ENCODE measurements around the gene SLC48A1. TPM values are rescaled to one million over a fixed set of nuclear protein-coding genes. Genes with fewer than 3 reads are reported as not detected.

The SLC48A1 gene
- total and polyA plus RNA-seq, 4 donors, result 19.7 to 51.3 (median 34.7) TPM

DNA sequence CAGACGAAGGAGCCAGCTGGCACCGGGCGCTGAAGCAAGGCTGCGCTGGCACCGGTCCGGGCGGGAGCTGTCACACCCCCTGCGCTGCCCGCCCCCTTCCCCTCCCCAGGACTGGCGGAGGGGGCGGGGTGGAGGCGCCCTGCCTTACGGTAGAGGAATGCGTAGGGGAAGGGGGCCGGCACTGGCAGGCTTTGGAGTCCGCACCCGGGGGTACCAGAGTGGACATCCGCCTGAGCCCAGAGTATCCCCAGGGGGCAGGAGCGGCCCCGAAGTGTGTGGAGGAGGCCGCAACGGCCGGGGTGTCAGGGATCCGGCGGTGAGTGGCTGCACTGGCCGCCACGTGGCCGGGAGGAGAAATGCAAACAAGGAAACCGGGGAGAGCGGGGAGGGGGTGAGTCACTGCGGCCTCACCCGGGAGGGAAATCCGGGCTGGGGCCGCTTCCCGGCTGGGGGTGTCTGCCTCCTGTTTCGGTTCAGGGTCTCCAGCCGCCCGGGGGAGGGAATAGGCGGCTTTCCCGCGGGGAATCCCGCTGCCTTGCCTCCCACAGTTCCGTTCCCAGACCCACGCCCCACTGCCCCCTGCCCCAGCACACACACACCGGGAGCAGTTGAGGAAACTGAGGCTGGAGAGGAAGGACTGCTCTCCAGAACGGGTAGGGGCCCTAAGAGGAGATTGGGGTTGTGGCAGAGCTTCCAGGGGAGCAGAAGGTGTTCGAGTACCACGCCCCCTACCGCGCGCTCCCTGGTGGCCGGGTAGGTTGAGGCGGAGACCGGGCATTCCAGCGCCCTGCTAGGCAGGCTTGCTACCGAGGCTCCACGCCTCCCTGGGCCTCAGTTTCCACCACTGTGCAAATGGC is 14.0 kb upstream of the SLC48A1 start, which contains the start of gene RAPGEF3:
TSS of gene RAPGEF3 (minus strand) at position 47 of the 857 bp plus-strand sequence. CDS start 324 bp downstream, outside the sequence.
- Histone ChIP-seq H3K36me3 (ENCODE audit: control insufficient read depth in 1 of 2, insufficient read depth in 2 of 2, low read length in 1 of 2) (no peaks in the 10 kb centered on the region), H3K4me3 (ENCODE audit: low read length in 2 of 2) (peak within 1 kb of the TSS; percentile 21 to 41), H3K4me1 (ENCODE audit: control insufficient read depth in 1 of 2, insufficient read depth in 2 of 2, low read length in 2 of 2) (peaks cover 2 to 4% of the 10 kb centered on the region in 2 donors), H3K27ac (ENCODE audit: low read depth in 1 of 2, low read length in 2 of 2) (peak within 1 kb of the TSS in 1 of 2 donors; percentile 19), H3K27me3 (ENCODE audit: control insufficient read depth in 1 of 2, insufficient read depth in 2 of 2, low read length in 1 of 2) (no peaks in the 10 kb centered on the region), H3K9me3 (ENCODE audit: control insufficient read depth, low read length) (no peaks in the 10 kb centered on the region)
- DNase-seq, result peak; percentile 91 to 95
- peak; percentile 95 for ATAC-seq (ENCODE audit: low FRiP score)
- WGBS, 2 donors, result 7 to 8% methylated on average over 51 to 57 of the region's 57 CpGs
- intact Hi-C loops (cut with DNase I), result no loop called here

DNA sequence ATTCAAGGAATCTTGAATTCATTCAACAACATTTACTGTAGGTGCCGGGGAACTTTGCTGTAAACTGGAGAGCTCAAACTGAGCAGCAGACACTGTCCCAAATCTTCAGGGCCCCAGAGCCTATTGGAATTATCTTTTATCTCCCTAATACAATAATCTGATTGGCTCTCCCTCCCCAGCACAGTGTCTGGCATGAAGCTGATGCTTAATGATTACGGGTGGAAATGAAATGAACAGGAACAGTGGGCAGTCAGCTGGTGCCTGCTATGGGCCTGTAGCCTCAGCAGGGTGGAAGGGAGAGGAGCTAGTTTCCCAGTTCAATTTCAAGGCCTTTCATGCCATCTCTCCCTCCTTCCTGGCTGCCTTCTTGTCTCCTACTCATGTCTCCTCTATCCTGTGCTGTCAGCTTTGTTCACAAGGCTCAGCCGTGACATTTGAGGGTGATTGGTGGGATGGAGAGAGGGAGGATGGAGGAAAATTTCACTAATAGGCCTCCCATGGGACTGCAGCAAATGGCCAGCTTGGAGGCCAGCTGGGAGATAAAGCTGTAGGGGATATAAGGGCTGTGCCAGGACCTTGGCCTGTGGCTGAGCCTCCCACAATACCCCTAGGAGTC is 10.1 kb upstream of the SLC48A1 start:
- no peaks in the 10 kb centered on the region for H3K4me1 ChIP-seq (ENCODE audit: control insufficient read depth in 1 of 2, insufficient read depth in 2 of 2, low read length in 2 of 2)
- H3K36me3 ChIP-seq (ENCODE audit: control insufficient read depth in 1 of 2, insufficient read depth in 2 of 2, low read length in 1 of 2), result no peaks in the 10 kb centered on the region
- no peak for ATAC-seq (ENCODE audit: low FRiP score)
- intact Hi-C loops (cut with DNase I), result no loop called here
- no peaks in the 10 kb centered on the region for H3K27me3 ChIP-seq (ENCODE audit: control insufficient read depth in 1 of 2, insufficient read depth in 2 of 2, low read length in 1 of 2)
- no peak overlapping the region for H3K27ac ChIP-seq (ENCODE audit: low read depth in 1 of 2, low read length in 2 of 2)
- H3K4me3 ChIP-seq (ENCODE audit: low read length in 2 of 2), result no peak overlapping the region
- 80 to 83% methylated on average over 3 of the region's 3 CpGs for WGBS, 2 donors
- no peaks in the 10 kb centered on the region for H3K9me3 ChIP-seq (ENCODE audit: control insufficient read depth, low read length)
- DNase-seq, result no peak

DNA sequence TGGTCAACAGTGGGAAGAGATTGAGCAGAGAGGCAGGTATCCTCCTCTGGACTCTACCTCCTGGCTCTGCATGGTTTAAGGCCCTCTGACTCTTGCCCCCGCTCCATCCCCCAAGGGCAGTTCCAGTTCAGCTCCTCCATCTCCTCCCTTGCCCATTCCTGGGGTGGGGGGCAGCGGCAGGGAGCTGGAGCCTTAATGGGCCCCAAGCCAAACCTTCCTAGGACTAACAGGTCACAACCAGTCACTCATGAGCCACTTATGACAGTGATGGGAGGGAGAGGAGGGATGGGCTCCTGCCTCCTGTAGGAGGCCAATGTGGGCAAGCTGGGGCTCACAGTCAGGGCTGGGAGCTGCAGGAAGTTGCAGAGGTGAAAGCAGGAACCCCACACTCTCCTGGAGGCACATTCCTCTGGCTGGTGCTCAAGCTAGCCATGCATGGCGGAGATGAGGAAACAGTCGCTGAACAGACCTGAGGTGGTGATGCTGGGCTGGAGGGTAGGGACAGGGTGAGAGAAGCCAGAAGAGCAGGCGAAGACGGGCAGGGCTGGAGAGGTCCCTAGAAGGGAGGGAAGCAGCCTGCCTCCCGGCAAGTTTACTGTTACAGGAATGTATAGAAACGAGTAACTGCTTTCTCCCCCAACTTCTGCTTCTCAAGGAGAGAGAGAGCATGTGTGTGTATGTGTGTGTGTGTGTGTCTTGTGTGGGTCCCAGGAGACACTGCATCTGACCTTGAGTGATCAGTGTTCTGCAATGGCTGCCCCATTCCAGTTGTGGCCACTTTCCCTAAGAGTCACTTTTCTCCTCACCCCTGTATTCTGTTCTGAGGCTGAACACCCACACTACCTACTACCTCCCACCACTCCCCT is 9.3 kb upstream of the SLC48A1 start:
- no peak overlapping the region for H3K4me3 ChIP-seq (ENCODE audit: low read length in 2 of 2)
- no peaks in the 10 kb centered on the region for H3K27me3 ChIP-seq (ENCODE audit: control insufficient read depth in 1 of 2, insufficient read depth in 2 of 2, low read length in 1 of 2)
- H3K4me1 ChIP-seq (ENCODE audit: control insufficient read depth in 1 of 2, insufficient read depth in 2 of 2, low read length in 2 of 2), result no peaks in the 10 kb centered on the region
- H3K36me3 ChIP-seq (ENCODE audit: control insufficient read depth in 1 of 2, insufficient read depth in 2 of 2, low read length in 1 of 2), result no peaks in the 10 kb centered on the region
- 84 to 89% methylated on average over 7 to 8 of the region's 8 CpGs for WGBS, 2 donors
- intact Hi-C loops (cut with DNase I), result no loop called here
- no peak for ATAC-seq (ENCODE audit: low FRiP score)
- no peak overlapping the region for H3K27ac ChIP-seq (ENCODE audit: low read depth in 1 of 2, low read length in 2 of 2)
- H3K9me3 ChIP-seq (ENCODE audit: control insufficient read depth, low read length), result no peaks in the 10 kb centered on the region
- no peak for DNase-seq

DNA sequence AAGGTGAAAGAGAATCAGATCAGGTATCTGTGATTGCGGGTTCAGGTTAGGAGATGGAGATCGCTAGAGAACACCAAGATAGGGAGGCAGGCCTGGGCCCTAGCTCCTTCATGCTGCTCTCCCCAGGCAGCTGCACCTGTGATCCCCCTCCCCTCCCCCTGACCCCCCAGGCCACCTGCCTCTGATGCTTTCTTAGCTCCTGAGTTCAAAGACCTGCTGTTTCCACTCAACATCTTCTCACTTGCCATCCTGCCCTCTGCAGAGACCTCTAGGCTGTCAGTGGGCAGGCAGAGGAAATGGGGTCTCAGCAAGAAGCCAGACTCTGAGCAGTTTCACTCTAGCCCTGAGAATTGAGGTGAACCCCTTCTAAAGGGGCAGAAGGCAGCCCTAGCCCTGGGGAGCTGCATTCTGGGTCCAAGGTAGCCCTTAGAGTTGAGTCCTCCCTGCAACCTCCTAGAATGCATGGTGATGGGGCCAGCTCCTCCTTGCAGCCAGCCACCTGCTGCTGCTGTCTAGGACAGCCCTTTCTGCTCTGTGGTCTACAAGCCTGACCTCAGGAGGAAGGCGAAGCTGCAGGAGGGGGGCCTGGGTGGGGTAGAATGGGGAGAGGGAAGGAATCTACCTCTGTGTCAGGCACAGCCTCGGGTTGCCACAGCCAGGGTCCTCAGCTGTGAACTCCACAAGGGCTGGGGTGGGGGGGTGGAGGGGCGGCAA is 6.4 kb upstream of the SLC48A1 start:
- Histone ChIP-seq H3K9me3 (ENCODE audit: control insufficient read depth, low read length) (no peaks in the 10 kb centered on the region), H3K4me1 (ENCODE audit: control insufficient read depth in 1 of 2, insufficient read depth in 2 of 2, low read length in 2 of 2) (no peaks in the 10 kb centered on the region), H3K27me3 (ENCODE audit: control insufficient read depth in 1 of 2, insufficient read depth in 2 of 2, low read length in 1 of 2) (no peaks in the 10 kb centered on the region), H3K27ac (ENCODE audit: low read depth in 1 of 2, low read length in 2 of 2) (no peak overlapping the region), H3K36me3 (ENCODE audit: control insufficient read depth in 1 of 2, insufficient read depth in 2 of 2, low read length in 1 of 2) (no peaks in the 10 kb centered on the region), H3K4me3 (ENCODE audit: low read length in 2 of 2) (no peak overlapping the region)
- intact Hi-C loops (cut with DNase I), result loop anchor here (2.0 kb wide), 2 partner anchors 24 to 52 kb away; no protein-coding TSS in a partner anchor
- 81 to 83% methylated on average over 5 of the region's 5 CpGs for WGBS, 2 donors
- no peak for ATAC-seq (ENCODE audit: low FRiP score)
- no peak for DNase-seq

DNA sequence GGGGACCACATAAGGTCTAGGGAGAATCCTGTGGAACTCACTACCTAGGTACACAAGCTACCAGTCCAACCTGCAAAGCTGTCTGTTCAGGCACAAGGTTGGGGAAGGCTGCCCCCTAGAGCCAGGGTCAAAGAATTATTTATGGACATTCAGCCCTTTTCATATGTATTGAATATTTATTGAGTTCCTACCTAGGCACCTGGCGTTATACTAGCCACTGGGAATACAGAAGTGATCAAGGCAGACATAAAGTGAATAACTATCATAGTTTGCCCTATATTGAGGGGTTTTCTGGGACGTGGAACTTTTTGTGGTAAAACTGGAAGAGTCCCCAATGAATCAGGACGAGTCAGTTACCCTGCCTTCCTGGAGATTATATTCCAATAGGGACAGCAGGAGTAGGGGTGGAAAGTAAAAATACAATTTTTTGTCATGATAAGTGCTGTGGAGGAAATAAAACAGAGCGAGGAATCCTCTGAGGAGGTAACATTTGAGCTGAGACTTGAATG is 5.8 kb upstream of the SLC48A1 start:
- Histone ChIP-seq H3K4me3 (ENCODE audit: low read length in 2 of 2) (no peak overlapping the region), H3K36me3 (ENCODE audit: control insufficient read depth in 1 of 2, insufficient read depth in 2 of 2, low read length in 1 of 2) (no peaks in the 10 kb centered on the region), H3K4me1 (ENCODE audit: control insufficient read depth in 1 of 2, insufficient read depth in 2 of 2, low read length in 2 of 2) (no peaks in the 10 kb centered on the region), H3K27ac (ENCODE audit: low read depth in 1 of 2, low read length in 2 of 2) (no peak overlapping the region), H3K9me3 (ENCODE audit: control insufficient read depth, low read length) (no peaks in the 10 kb centered on the region), H3K27me3 (ENCODE audit: control insufficient read depth in 1 of 2, insufficient read depth in 2 of 2, low read length in 1 of 2) (no peaks in the 10 kb centered on the region)
- 54 to 56% methylated on average over 4 of the region's 4 CpGs for WGBS, 2 donors
- DNase-seq (no peak), ATAC-seq (ENCODE audit: low FRiP score) (no peak)
- intact Hi-C loops (cut with DNase I), result loop anchor here (2.0 kb wide), 2 partner anchors 24 to 52 kb away; no protein-coding TSS in a partner anchor

DNA sequence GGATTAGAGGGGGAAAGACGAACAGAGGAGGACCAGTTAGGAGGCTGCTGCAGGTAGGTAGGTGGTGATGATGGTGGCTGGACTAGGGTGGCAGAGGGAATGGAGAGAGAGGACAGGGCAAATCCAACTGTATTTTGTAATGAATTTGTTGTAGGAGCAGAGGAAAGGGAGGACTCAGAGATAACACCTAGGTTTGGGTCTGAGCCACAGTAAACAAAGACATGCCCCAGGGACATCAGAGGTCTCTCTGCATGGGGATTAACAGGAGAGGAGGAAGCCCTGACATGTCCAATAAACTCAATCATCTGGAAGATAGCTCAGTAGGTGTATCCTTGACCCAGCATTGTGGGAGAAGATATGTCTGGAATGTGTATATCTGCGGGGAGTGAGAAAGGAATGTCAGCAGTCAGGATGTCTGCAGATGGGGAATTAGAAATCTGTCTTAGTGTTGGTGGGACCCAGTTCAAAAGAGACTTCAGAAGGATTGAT is 4.7 kb upstream of the SLC48A1 start:
- 58 to 61% methylated on average over 2 of the region's 2 CpGs for WGBS, 2 donors
- intact Hi-C loops (cut with DNase I), result loop anchor here in 1 of 2 donors (2.0 kb wide), 1 partner anchor 52 kb away; no protein-coding TSS in a partner anchor
- Histone ChIP-seq H3K27ac (ENCODE audit: low read depth in 1 of 2, low read length in 2 of 2) (no peak overlapping the region), H3K9me3 (ENCODE audit: control insufficient read depth, low read length) (no peaks in the 10 kb centered on the region), H3K27me3 (ENCODE audit: control insufficient read depth in 1 of 2, insufficient read depth in 2 of 2, low read length in 1 of 2) (no peaks in the 10 kb centered on the region), H3K4me3 (ENCODE audit: low read length in 2 of 2) (no peak overlapping the region), H3K4me1 (ENCODE audit: control insufficient read depth in 1 of 2, insufficient read depth in 2 of 2, low read length in 2 of 2) (no peaks in the 10 kb centered on the region), H3K36me3 (ENCODE audit: control insufficient read depth in 1 of 2, insufficient read depth in 2 of 2, low read length in 1 of 2) (no peaks in the 10 kb centered on the region)
- DNase-seq (no peak), ATAC-seq (ENCODE audit: low FRiP score) (no peak)

DNA sequence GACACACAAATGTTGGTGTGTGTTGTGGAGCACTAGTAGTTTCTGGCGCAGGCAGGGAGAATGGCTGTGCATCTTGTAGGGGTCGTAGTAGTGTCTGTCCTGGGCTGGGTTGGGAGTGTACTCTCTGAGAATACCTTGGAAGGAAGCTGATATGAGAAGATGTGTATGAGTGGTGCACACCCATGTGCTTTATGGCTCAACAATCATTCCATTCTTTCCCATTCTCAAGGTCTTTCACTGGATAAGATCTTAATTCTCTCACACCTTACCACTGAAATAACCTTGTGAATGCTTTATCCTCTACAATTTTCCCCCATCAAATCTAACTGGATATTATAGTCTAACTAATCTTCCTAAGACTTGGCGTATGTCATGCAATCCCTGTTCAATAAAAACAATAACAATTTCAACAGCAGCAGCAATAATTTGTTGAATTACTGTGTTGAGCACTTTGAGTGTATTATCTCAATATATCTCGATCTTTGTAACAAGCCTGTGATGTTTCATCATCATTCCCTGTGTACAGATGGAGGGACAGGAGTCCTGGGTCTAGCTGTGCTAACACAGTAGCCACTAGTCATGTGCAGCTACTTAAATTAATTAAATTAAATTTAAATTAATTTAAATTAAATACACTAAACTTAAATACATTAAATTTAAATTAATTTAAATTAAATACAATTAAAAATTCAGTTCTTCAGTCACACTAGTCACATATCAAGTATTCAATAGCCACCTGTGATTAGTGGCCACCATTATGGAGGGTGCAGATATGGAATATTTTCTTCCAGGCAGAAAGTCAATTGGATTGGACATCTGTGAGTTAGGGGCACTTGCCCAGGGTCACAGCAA is 3.6 kb upstream of the SLC48A1 start:
- H3K27me3 ChIP-seq (ENCODE audit: control insufficient read depth in 1 of 2, insufficient read depth in 2 of 2, low read length in 1 of 2), result no peaks in the 10 kb centered on the region
- DNase-seq, result no peak
- WGBS, 2 donors, result 85 to 87% methylated on average over 4 of the region's 4 CpGs
- H3K4me3 ChIP-seq (ENCODE audit: low read length in 2 of 2), result no peak overlapping the region
- H3K4me1 ChIP-seq (ENCODE audit: control insufficient read depth in 1 of 2, insufficient read depth in 2 of 2, low read length in 2 of 2), result no peaks in the 10 kb centered on the region
- no peak overlapping the region for H3K27ac ChIP-seq (ENCODE audit: low read depth in 1 of 2, low read length in 2 of 2)
- intact Hi-C loops (cut with DNase I), result loop anchor here in 1 of 2 donors (2.0 kb wide), 1 partner anchor 53 kb away; no protein-coding TSS in a partner anchor
- H3K36me3 ChIP-seq (ENCODE audit: control insufficient read depth in 1 of 2, insufficient read depth in 2 of 2, low read length in 1 of 2), result no peaks in the 10 kb centered on the region
- no peak for ATAC-seq (ENCODE audit: low FRiP score)
- H3K9me3 ChIP-seq (ENCODE audit: control insufficient read depth, low read length), result no peaks in the 10 kb centered on the region
